Measurements from ENCODE around the gene FGB.

Gene FGB

DNA sequence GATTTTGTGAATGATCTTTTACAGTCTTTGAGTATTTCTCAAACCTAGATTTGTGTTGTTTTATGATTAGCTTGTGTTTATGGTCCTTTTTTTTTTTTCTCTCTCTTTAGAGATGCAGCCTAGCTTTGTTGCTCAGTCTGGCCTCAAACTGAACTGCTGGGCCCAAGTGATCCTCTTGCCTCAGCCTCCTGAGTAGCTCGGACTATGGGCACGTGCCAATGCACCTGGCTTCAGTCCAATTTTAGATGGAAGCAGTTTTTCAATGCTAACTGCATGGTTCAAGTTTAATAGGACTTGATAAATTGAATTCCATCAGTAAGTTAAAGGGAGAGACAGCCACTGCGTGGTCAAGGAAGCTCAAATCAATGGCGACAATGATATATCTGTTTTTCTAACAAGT is 53.5 kb downstream of the FGB start:
- Mint-ChIP-seq H3K27me3 (peaks cover 9% of the 10 kb centered on the region), H3K27ac (peak overlapping the region; percentile 55), H3K9me3 (no peaks in the 10 kb centered on the region), H3K36me3 (ENCODE audit: low read depth) (no peaks in the 10 kb centered on the region), H3K4me1 (ENCODE audit: low read depth) (peaks cover 8% of the 10 kb centered on the region), H3K4me3 (no peak overlapping the region)

DNA sequence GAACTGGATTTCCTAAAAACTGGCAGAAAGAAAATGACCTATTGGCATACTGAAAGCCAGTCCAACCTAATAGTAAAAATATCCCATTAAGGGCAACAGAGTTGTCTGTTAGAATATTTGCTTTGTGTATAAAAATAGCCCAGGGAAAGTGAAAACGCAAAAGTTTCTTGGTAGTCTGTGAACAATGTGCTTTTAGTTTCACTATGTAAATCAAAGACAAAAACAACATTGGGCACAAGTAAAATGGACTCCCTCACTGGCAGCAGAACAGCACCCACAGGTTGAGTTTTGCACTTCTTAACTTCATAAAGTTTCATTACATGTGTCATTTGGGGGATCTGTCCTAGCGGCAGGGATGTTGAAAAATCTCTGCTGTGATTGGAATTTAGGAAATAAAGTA is 53.9 kb downstream of the FGB start:
- Mint-ChIP-seq H3K4me3 (no peak overlapping the region), H3K4me1 (ENCODE audit: low read depth) (peaks cover 8% of the 10 kb centered on the region), H3K27me3 (peaks cover 9% of the 10 kb centered on the region), H3K9me3 (no peaks in the 10 kb centered on the region), H3K27ac (no peak overlapping the region), H3K36me3 (ENCODE audit: low read depth) (no peaks in the 10 kb centered on the region)

DNA sequence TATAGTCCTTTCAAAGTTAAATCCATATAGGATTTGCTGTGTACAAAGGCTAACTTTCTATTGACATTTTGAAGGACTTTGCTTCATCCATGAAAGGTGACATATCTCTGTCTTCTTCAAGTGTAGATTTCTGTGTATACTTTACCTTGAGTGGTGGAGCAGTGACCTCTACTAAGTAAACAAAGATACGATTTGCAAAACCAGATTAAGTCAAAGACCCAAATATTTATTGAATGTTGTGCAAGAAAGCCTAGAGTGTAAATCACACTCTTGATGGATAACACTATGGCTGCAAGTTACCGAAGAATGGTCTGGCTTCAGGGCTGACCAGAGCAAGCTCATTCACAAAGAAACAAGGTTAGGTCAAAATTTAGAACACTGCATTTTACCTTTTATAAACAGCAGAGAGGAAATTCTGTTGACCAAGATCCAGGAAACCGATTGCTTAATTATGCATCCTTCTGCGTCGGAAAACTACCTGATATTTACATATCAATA is 55.1 kb downstream of the FGB start:
- H3K27me3 Mint-ChIP-seq: peaks cover 5% of the 10 kb centered on the region
- H3K36me3 Mint-ChIP-seq (ENCODE audit: low read depth): no peaks in the 10 kb centered on the region
- no peaks in the 10 kb centered on the region for H3K9me3 Mint-ChIP-seq
- no peak overlapping the region for H3K27ac Mint-ChIP-seq
- H3K4me3 Mint-ChIP-seq: no peak overlapping the region
- H3K4me1 Mint-ChIP-seq (ENCODE audit: low read depth): peaks cover 8% of the 10 kb centered on the region

GRCh38 chr4:154618708-154619315 is 56.0 kb downstream of the FGB start:
- Mint-ChIP-seq H3K27me3 (peaks cover 1% of the 10 kb centered on the region), H3K9me3 (no peaks in the 10 kb centered on the region), H3K36me3 (ENCODE audit: low read depth) (no peaks in the 10 kb centered on the region), H3K4me1 (ENCODE audit: low read depth) (peaks cover 8% of the 10 kb centered on the region), H3K27ac (no peak overlapping the region), H3K4me3 (no peak overlapping the region)

DNA sequence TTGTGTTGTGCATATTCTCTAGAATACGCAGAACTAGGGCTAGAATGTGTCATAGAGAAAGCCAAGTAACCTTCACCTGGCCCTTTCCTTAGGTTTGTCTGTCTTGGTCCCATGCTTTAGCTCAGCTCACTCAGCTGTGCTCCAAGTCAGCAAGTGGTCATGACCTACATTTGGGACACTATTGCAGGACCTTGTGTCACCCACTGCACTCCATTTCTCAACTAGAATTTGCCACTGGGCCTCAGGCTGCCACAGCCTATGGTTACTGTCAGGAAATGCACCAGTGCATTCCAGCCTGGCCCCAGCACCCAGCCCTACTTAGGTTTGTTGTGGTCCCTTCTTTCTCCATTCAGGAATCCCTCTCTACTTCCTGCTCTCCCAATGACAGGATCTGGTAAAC is 57.3 kb downstream of the FGB start:
- H3K9me3 Mint-ChIP-seq: no peaks in the 10 kb centered on the region
- H3K27me3 Mint-ChIP-seq: peaks cover 5% of the 10 kb centered on the region
- H3K4me1 Mint-ChIP-seq (ENCODE audit: low read depth): peaks cover 8% of the 10 kb centered on the region
- no peaks in the 10 kb centered on the region for H3K36me3 Mint-ChIP-seq (ENCODE audit: low read depth)
- H3K27ac Mint-ChIP-seq: no peak overlapping the region
- H3K4me3 Mint-ChIP-seq: no peak overlapping the region

Measured in stimulated activated naive CD8-positive, alpha-beta T cell treated with anti-CD3 and anti-CD28 coated beads, Interleukin-15, Interleukin-2, amounts not matched to agents 100 ng/mL and 50 ng/mL, for 24 hours (primary cell).